D721Med (cell line): ENCODE data around the gene DGKA.
"Not testable (repeated sequence)": the region's sequence is repeated elsewhere in the genome, so short reads cannot be mapped to it uniquely, and the experiment has no call there.

Source experiments
- DNase-seq: peaks from one replicate; pipeline ENCODE4 v3.0.0; 2011; ENCODE audit warnings: low spot score; ENCODE audit not compliant: insufficient read length
- FAIRE-seq: peaks from 2 replicates; lab custom pipeline; 2011; peaks lifted over from hg19 to GRCh38; lab: Jason Lieb, UNC
- CTCF ChIP-seq: IDR thresholded peaks from 2 replicates; pipeline ENCODE4 v1.5.1; 2012; ENCODE audit warnings: mild to moderate bottlenecking, control low read depth; ENCODE audit not compliant: insufficient read depth; ENCODE audit errors: missing control alignments

DGKA gene

GRCh38 chr12:56001487-56002100 lies 70.6 kb downstream of the DGKA start:
- no peak for TF ChIP-seq CTCF
- FAIRE-seq (no peak), DNase-seq (no peak)

GRCh38 chr12:56003376-56003775 lies 72.4 kb downstream of the DGKA start:
- not testable (repeated sequence) for FAIRE-seq, DNase-seq
